NK-92 (cell line): ENCODE results near the gene PDK4.

Experiments used
- DNase-seq: peaks from one replicate; lab custom pipeline; 2025; ENCODE audit not compliant: unreplicated experiment; lab: John Stamatoyannopoulos, UW

Gene PDK4

DNA sequence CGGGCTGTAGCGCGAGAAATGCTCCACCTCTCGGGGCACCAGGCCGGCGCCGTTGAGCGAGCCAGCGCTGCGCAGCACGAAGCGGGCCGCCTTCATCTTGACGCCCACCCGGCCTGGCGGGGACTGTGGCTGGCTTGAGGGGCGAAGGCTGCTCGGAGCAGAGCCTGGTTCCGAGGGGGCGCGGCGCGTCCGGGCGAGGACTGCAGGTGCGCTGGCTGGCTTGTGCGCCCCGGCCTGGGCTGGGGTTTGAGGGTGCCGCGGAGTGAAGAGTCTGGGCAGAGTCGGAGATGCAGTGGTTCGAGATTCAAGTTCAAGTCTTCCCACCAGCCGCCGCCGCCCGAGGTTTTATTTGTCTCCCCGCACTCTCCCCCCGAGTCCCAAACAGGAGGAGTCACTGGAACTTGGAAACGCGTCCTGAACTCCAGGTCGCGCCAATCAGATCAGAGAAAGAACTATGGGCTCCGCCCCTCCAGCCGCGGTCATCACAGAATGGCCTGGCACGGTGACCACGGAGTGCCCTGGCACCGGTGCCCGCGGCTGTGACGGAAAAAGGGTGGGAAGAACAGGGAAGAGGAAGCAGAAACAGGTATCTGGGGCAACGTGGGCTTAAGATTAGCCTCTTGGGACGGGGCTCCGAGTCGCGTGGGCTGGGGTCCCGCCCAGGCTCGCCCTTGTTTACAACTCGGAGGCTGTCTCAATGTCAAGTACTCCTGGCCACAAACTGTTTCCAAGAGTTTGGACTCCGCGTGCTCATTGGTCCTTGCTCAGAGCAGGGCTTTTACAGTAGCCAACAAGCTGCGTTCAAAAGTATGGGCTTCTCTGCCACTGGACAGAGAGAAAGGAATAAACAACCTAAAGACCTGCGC lies at the start of gene PDK4:
Gene PDK4 (minus strand): TSS at position 319 of the 866 bp plus-strand sequence. CDS start 223 bp downstream, at position 96.
- no peak for DNase-seq

DNA sequence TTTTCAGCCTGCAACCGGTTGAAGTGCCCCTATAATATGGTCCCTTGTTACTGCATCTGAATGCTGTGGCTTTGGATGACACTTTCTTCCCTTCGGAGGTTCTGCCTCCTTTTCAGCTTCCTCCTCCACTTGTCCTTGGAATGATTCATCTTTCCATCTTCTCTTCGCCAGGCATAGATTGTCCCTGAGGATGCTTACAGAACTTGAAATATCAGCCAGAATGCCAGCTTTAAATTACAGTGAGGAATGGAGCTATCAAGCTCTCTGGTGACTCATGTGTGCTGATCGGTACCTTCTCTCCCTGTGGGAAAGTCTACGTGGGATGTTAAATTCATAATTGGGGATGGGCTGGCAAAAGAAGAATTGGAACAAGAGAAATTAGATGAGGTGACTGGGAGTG lies 45.9 kb upstream of the PDK4 start:
- no peak for DNase-seq

DNA sequence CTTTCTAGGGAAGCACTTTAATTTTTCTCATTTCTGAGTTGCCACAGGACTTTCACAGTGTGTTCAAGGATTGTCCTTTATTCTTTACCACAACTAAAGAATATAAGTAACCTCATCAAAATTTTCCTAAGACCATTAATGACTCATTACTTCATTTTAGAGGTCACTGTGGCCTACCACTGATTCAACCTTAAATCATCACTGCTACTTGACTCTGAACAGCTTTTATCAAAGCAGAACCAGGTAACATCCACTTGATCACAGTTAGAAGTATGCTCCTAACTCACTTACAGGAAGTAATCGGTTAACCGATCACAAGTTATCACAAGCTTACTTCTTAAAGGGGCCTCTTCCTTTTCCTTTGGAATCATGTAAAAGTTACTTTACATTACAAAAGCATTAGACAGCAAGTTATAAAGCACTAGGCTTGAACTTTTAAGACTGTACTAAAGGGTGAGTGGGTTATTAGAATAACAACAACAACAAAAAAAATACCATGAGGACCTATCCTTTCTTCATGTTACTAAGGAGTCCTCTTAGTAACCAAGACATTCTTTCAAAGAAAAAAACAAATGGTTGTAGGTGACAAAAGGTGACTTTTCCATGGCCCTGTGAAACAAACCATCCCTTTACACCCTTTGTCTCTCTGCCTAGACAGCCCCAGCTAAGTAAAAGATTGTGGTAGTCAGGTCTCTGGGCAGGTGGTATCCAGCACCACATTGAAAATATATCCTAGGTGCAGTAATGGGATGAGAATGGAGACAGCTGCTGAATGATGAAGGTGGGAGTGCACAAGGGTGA lies 40.0 kb upstream of the PDK4 start:
- DNase-seq: no peak

DNA sequence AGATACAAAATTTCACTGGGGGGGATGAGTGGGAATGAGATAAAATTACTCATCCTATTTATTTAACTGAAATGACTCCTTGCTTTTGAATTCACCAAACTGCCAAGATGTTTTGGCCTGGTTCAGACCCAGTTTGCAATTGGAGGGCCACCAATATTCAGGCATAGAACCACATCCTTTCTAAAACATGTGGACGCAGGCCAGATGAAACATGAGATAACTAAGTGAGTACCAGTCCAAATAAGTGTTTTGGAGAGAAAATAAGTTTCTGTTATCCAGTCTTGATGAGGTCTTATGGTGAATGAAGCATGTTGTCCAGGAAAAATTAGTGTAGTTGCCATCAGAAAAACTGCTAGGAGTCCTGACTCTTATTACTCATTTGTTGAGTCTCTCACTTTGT lies 36.3 kb upstream of the PDK4 start:
- DNase-seq: no peak

GRCh38 chr7:95631527-95631926 lies 35.2 kb upstream of the PDK4 start:
- DNase-seq: no peak

- DNase-seq: no peak
Measured at GRCh38 chr7:95630702-95631458, 34.6 kb upstream of the PDK4 start.

DNA sequence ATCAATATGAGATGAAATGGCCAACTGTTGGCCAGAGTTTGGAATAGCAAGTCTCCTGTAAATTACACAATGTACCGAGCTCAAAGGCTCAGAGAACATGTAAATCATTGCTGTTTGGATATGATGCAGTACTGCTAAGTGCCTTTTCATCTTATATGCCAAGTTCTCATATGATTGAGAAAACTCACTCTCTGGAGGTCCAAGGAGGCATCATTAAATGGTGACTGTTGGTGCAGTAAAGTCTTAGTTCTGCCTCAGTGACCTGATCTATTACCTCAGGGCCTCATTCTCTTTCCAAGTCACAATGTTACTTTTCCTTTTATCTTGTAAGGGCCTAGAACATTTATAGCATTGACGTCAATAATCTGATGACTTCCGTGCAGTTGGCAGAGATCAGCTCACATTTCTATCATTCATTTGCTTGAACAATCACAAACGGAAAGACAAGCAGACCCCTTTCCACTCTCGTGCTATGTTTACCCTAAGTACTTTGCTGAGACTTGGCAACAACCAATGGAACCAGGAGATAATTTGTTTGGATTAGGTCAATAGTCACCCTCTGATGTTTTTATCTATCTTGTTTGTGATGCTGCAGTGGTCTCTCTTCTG lies 32.6 kb upstream of the PDK4 start:
- no peak for DNase-seq

DNA sequence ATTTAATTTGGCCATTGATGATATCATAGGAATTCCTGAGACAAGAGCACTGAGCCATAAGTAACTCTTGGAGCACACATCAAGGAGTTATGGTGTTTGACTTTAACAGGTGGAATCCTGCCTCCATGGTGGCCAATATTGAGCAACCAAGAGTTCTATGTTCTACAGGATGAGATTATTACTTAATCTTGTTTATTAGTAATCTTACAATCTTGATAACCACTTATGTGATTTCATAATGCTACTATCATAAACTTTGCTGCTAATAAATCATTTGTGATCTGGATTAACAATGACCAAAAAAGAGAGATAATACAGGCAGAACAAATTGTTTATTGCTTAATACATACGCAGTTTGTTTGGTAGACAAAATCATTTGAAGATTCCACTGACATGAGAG lies 27.5 kb upstream of the PDK4 start:
- no peak for DNase-seq

DNA sequence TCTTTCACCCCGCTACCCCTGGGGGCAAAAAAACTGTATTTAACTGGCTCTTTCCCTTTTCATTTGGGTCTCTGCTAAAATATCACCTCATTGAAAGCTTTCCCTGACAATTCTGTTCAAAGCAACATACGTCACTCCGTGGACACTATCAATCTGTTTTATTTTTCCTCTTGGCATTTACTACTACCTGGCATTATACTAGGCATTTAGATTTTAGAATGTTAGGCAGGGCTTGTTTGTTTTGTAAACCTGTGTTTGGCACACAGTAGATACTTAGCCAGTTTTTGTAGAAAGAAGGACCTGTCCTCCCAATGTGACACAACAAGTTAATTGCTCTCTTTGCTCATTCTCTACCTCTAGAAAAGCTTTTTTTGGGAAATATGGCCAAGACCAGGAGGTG lies 26.5 kb upstream of the PDK4 start:
- no peak for DNase-seq

GRCh38 chr7:95622001-95622549 lies 25.8 kb upstream of the PDK4 start:
- DNase-seq: no peak

DNA sequence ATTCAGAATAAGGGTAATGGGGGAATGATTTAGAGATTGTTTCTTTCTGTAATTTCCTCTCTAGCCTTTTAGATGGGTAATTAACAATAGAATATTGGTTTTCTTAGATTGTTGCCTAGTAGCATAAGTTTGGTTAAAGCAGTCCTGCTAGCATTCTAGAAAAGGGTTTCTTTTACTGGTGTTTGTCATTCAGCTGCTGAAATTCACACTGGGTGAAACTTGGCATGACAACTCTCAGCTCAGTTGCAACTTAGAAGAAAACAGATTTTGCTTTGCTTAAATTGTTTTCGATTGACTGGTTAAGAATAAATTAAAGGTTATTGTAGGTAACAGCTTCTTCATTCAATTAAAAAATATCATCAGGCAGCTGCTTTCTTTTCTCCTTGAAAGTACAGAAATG lies 25.1 kb upstream of the PDK4 start:
- DNase-seq: no peak

GRCh38 chr7:95620631-95621030 lies 24.3 kb upstream of the PDK4 start:
- no peak for DNase-seq

DNA sequence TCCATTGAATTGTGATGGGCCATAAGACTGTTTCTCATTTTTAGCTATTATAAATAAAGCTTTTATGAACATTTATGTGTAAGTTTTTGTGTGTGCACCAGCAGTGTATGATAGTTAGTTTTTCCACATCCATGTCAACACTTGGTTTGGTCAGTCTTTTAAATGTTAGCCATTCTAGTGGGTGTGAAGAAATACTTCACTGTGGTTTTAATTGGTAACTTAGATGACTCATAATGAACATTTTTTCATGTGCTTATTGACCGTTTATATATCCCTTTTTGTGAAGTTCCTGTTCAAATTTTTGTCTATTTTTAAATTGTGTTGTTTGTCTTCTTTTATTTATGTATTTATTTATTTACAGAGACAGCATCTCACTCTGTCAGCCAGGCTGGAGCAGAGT lies 23.6 kb upstream of the PDK4 start:
- DNase-seq: no peak

- DNase-seq: no peak
Measured at GRCh38 chr7:95619517-95619916, 23.2 kb upstream of the PDK4 start.

GRCh38 chr7:95614442-95614940 lies 18.2 kb upstream of the PDK4 start:
- DNase-seq: no peak

- DNase-seq: no peak
Measured at GRCh38 chr7:95611224-95611623, 14.9 kb upstream of the PDK4 start.

DNA sequence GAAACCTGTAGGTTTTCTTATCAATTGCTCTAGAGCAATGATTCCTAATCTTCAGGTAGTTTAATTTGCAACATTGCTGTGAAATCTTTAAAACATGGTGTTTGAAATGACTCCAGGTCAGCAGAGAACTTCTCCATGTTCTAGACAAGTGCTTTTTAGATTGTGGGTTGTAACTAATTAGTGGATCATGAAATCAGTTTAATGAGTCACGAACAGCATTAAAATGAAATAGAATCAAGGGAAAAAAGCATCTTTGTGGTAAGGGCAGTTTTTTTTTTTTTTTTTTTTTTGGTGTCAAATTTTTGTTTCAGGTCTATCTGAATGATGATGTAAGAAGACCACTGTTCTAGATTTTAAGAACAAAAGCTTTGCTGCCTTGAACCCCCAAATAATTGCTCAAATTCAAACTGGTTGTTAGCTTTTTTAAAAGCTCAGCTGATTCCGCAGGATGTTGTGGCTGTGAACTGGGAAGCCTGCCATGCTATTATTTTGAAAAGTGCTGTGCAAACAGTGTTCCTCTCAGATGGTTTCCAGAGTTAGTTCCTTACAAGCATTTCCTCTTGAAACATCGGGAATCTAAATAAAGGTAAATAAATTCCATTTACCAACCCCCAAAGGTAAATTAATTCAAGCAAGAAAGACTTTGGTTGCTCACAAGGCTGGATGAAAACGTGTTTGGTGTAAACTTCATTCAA lies 13.1 kb upstream of the PDK4 start:
- no peak for DNase-seq

GRCh38 chr7:95608359-95609173 lies 12.2 kb upstream of the PDK4 start:
- DNase-seq: no peak

GRCh38 chr7:95607561-95607960 lies 11.2 kb upstream of the PDK4 start:
- no peak for DNase-seq
